Measurements from ENCODE around the gene FKBP3.

Gene FKBP3

GRCh38 chr14:45068396-45068795 is 65.9 kb downstream of the FKBP3 start:
- H3K36me3 ChIP-seq (ENCODE audit: low read length): peaks cover 13% of the 10 kb centered on the region; the same call in 1 of the 2 replicates
- no peak overlapping the region for H3K4me2 ChIP-seq (ENCODE audit: low read depth, low read length, poor library complexity, severe bottlenecking)
- no peak overlapping the region for H3K27ac ChIP-seq (ENCODE audit: low read depth, low read length)
- no peak overlapping the region for H3K9ac ChIP-seq (ENCODE audit: low read length)
- H3F3A ChIP-seq (ENCODE audit: insufficient read depth): no peaks in the 10 kb centered on the region
- H3K27me3 ChIP-seq (ENCODE audit: low read length): no peaks in the 10 kb centered on the region
- H4K20me1 ChIP-seq (ENCODE audit: low read depth, low read length): no peaks in the 10 kb centered on the region
- H3K4me3 ChIP-seq (ENCODE audit: insufficient read depth, low read length, poor library complexity, severe bottlenecking): no peak overlapping the region
- H3K9me3 ChIP-seq (ENCODE audit: insufficient read depth, low read length): no peaks in the 10 kb centered on the region
- H2AFZ ChIP-seq (ENCODE audit: low read depth, low read length, severe bottlenecking): no peak overlapping the region
- TF ChIP-seq, protein P1, sequence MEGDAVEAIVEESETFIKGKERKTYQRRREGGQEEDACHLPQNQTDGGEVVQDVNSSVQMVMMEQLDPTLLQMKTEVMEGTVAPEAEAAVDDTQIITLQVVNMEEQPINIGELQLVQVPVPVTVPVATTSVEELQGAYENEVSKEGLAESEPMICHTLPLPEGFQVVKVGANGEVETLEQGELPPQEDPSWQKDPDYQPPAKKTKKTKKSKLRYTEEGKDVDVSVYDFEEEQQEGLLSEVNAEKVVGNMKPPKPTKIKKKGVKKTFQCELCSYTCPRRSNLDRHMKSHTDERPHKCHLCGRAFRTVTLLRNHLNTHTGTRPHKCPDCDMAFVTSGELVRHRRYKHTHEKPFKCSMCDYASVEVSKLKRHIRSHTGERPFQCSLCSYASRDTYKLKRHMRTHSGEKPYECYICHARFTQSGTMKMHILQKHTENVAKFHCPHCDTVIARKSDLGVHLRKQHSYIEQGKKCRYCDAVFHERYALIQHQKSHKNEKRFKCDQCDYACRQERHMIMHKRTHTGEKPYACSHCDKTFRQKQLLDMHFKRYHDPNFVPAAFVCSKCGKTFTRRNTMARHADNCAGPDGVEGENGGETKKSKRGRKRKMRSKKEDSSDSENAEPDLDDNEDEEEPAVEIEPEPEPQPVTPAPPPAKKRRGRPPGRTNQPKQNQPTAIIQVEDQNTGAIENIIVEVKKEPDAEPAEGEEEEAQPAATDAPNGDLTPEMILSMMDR (IDR thresholded peaks at IDR 0.05; ENCODE audit: insufficient read depth, low read length, poor library complexity, severe bottlenecking): no peak
- no peak for TF ChIP-seq EZH2phosphoT487 (conservative IDR thresholded peaks at IDR 0.05; ENCODE audit: low read length)
- no peaks in the 10 kb centered on the region for H3K9me2 ChIP-seq (replicated peaks; ENCODE audit: insufficient read depth, low read length)
- no peaks in the 10 kb centered on the region for H3K79me2 ChIP-seq (ENCODE audit: insufficient read depth, low read length)

GRCh38 chr14:45066667-45067066 is 67.6 kb downstream of the FKBP3 start:
- H3F3A ChIP-seq (ENCODE audit: insufficient read depth): no peaks in the 10 kb centered on the region
- H3K27ac ChIP-seq (ENCODE audit: low read depth, low read length): no peak overlapping the region
- peaks cover 13% of the 10 kb centered on the region; the same call in 1 of the 2 replicates for H3K36me3 ChIP-seq (ENCODE audit: low read length)
- H3K4me2 ChIP-seq (ENCODE audit: low read depth, low read length, poor library complexity, severe bottlenecking): no peak overlapping the region
- H3K9me3 ChIP-seq (ENCODE audit: insufficient read depth, low read length): no peaks in the 10 kb centered on the region
- H3K9me2 ChIP-seq (replicated peaks; ENCODE audit: insufficient read depth, low read length): no peaks in the 10 kb centered on the region
- H3K4me3 ChIP-seq (ENCODE audit: insufficient read depth, low read length, poor library complexity, severe bottlenecking): no peak overlapping the region
- no peak overlapping the region for H3K9ac ChIP-seq (ENCODE audit: low read length)
- no peaks in the 10 kb centered on the region for H3K79me2 ChIP-seq (ENCODE audit: insufficient read depth, low read length)
- no peaks in the 10 kb centered on the region for H4K20me1 ChIP-seq (ENCODE audit: low read depth, low read length)
- TF ChIP-seq, protein P1 (IDR thresholded peaks at IDR 0.05; ENCODE audit: insufficient read depth, low read length, poor library complexity, severe bottlenecking): no peak
- no peak for TF ChIP-seq EZH2phosphoT487 (conservative IDR thresholded peaks at IDR 0.05; ENCODE audit: low read length)
- H3K27me3 ChIP-seq (ENCODE audit: low read length): no peaks in the 10 kb centered on the region
- H2AFZ ChIP-seq (ENCODE audit: low read depth, low read length, severe bottlenecking): no peak overlapping the region

DNA sequence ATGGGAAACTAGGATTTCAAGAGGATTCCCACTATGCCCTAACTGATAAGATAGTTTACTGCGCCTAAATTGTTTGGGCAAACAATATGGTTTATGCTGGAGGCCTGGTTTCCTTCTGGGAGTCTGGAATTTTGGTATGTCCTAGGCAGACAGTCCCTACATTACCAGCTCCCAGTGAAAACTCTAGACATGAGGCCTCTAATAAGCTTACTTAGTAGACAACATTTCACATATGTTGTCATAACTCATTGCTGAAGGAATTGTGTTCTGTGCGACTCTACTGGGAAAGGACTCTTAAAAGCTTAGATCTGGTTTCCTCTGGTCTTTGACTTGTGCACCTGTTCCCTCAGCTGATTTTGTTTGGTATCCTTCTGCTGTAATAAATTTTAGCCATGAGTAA is 68.3 kb downstream of the FKBP3 start:
- Histone ChIP-seq H3K79me2 (ENCODE audit: insufficient read depth, low read length) (no peaks in the 10 kb centered on the region), H3K4me3 (ENCODE audit: insufficient read depth, low read length, poor library complexity, severe bottlenecking) (no peak overlapping the region), H3F3A (ENCODE audit: insufficient read depth) (no peaks in the 10 kb centered on the region), H2AFZ (ENCODE audit: low read depth, low read length, severe bottlenecking) (no peak overlapping the region), H3K4me2 (ENCODE audit: low read depth, low read length, poor library complexity, severe bottlenecking) (no peak overlapping the region), H4K20me1 (ENCODE audit: low read depth, low read length) (no peaks in the 10 kb centered on the region), H3K27ac (ENCODE audit: low read depth, low read length) (no peak overlapping the region), H3K9me2 (replicated peaks; ENCODE audit: insufficient read depth, low read length) (no peaks in the 10 kb centered on the region), H3K27me3 (ENCODE audit: low read length) (no peaks in the 10 kb centered on the region), H3K9ac (ENCODE audit: low read length) (no peak overlapping the region), H3K36me3 (ENCODE audit: low read length) (peaks cover 13% of the 10 kb centered on the region; the same call in 1 of the 2 replicates), H3K9me3 (ENCODE audit: insufficient read depth, low read length) (no peaks in the 10 kb centered on the region)
- no peak for TF ChIP-seq EZH2phosphoT487 (conservative IDR thresholded peaks at IDR 0.05; ENCODE audit: low read length)
- TF ChIP-seq, protein P1 (IDR thresholded peaks at IDR 0.05; ENCODE audit: insufficient read depth, low read length, poor library complexity, severe bottlenecking): no peak

Measured in SU-DHL-6 (cell line).